Measurements from ENCODE around the gene XRCC3.

The XRCC3 gene

DNA sequence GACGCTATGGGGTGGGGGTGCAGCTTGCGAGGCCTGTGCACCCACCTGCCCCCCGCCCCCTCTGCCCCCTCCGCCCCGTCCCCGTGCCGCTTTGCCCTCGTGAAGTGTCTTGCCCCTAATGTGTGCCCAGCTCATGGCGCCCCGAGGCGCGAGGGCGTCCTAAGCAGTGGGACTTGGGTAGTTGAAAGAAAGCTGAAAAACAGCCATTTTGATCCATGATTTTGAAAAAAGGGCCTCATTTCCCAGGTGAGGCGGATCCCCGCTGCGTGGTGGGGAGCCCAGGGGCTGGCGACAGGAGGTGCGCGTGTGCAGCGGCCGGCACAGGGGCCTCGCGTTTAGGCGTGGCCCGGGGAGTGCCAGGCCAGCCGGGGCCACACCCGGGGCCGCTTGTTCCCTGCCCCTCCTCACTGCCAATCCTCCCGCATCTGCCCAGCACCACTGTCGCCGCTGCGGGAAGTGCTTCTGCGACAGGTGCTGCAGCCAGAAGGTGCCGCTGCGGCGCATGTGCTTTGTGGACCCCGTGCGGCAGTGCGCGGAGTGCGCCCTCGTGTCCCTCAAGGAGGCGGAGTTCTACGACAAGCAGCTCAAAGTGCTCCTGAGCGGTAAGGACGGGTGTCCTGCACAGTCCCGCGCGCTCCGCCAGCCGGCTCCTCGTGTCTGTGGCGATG is 12.2 kb upstream of the XRCC3 start:
- in situ Hi-C loops (cut with MboI; ENCODE audit: low sequenced_read_pairs), result no loop called here

- in situ Hi-C loops (cut with MboI; ENCODE audit: low sequenced_read_pairs), result no loop called here
These were observed 11.2 kb upstream of the XRCC3 start for GRCh38 chr14:103726474-103726873.

DNA sequence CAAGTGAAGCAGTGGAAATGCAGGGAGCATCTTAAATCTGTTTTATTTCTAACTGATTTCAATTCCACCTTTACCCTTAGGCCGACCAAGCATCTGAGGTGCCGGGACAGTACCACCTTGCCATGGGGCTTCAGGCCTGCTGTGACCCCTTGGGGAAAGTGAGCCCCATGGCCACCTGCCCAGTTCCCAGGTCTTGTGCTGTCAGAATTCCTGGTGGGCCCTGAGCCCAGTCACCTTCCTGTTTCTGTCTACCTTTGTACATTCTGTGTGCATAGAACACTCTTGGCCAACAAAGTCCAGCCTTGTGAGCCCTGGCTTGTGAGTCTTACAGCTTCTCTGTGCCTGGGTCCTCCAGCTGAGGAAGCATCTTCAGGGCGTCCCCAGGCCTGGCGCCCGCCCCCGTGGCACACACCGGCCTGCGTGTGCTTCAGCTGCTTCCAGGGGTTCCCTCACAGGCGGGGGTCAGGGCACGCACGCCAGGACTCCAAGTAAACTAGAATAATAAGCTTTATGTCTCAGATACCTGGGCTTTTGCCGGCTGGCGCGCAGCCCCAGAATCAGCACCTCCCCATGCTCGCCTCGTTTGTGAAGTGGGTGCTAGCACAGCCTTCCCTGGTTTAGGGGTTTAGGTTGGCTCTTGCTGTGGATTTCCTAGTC is 10.6 kb upstream of the XRCC3 start:
- in situ Hi-C loops (cut with MboI; ENCODE audit: low sequenced_read_pairs), result no loop called here

GRCh38 chr14:103725001-103725682 is 9.9 kb upstream of the XRCC3 start:
- in situ Hi-C loops (cut with MboI; ENCODE audit: low sequenced_read_pairs), result no loop called here

DNA sequence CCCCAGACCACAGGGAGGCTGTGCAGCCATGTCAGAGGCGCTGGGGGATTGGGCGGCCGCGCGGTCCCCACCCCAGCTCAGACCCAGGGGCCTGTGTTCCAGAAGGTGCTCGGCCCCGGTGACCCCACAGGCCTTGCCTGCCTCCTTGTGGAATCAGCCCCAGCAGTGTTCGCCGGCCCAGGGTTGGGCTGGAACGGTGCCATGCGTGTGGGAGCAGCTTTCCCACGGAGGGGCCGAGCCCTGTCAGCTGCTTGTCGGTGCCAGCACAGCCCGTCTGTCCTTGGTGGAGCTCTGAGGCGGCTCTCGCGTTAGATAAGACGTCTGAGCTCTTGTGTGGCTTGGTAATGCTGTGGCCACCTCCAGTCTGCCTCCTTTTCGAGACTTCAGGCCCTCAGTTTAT is 8.9 kb upstream of the XRCC3 start:
- in situ Hi-C loops (cut with MboI; ENCODE audit: low sequenced_read_pairs), result no loop called here

DNA sequence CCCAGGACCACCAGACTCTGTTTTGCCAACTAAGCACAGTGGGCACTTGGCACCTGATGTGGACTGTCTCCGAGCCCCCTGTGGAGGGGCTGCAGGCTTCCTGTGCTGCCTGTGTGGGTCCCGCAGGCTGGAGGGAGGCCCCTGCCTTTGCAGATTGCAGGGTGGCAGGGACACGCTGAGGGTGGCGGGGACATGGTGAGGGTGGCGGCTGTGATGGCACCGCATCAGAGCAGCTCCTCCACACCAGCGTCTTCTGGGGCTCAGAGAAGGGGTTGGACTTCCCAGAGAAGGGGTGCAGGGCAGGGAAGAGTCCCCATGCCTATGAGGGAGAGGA is 8.5 kb upstream of the XRCC3 start:
- in situ Hi-C loops (cut with MboI; ENCODE audit: low sequenced_read_pairs), result no loop called here

- in situ Hi-C loops (cut with MboI; ENCODE audit: low sequenced_read_pairs), result no loop called here
These were observed 6.3 kb upstream of the XRCC3 start for GRCh38 chr14:103721334-103722120.

DNA sequence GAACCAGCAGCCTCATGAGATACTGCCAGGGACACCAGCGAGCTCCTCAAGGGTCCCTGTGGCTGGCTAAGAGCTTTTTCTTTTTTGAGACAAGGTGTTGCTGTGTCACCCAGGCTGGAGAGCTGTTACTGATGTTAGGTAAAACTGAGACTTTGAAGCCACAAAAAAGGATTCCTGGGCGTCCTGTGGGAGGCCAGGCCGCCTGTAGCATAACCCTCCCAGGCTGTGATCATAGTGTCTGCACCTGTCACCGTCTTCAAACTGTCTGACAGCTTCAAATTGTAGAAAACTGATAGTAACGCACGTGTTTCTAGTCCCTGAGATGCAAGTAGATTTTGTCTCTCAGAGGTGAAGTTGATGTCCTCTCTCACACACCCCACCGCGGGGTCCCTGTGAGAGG is 4.5 kb upstream of the XRCC3 start:
- in situ Hi-C loops (cut with MboI; ENCODE audit: low sequenced_read_pairs), result no loop called here

- in situ Hi-C loops (cut with MboI; ENCODE audit: low sequenced_read_pairs), result no loop called here
These were observed 3.3 kb upstream of the XRCC3 start for GRCh38 chr14:103718572-103718971.

DNA sequence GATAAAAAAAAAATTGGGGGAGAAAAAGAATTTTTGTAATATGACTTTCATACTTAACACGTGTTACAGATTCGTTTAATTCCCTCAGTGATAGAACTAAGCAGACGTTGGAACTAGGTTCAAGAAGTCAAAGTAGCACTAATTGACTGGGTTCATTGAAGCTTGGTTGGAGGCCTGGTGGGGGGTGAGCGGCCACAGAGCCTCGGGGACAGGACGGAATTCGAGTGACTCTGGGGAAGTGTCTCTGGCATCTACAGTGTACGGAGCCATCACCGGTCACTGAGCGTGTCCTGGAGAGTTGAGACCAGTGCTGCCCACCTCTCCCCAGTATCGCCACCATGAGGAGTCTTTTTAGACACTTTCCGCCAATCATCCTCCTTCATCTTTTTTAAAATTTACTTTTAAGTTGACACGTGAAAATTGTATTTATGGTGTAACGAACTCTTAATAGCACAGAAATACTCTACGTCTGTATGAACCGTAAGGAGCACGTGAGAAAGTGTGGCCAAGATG is 1.7 kb upstream of the XRCC3 start:
- in situ Hi-C loops (cut with MboI; ENCODE audit: low sequenced_read_pairs), result no loop called here

GRCh38 chr14:103716091-103716801 is 995 bp upstream of the XRCC3 start:
- in situ Hi-C loops (cut with MboI; ENCODE audit: low sequenced_read_pairs), result no loop called here

- in situ Hi-C loops (cut with MboI; ENCODE audit: low sequenced_read_pairs), result no loop called here
These were observed 1.1 kb downstream of the XRCC3 start for GRCh38 chr14:103714063-103714724.

GRCh38 chr14:103713304-103714062 is 1.8 kb downstream of the XRCC3 start:
- in situ Hi-C loops (cut with MboI; ENCODE audit: low sequenced_read_pairs), result no loop called here

- in situ Hi-C loops (cut with MboI; ENCODE audit: low sequenced_read_pairs), result no loop called here
These were observed 2.5 kb downstream of the XRCC3 start for GRCh38 chr14:103712633-103713247.

- in situ Hi-C loops (cut with MboI; ENCODE audit: low sequenced_read_pairs), result no loop called here
These were observed 3.5 kb downstream of the XRCC3 start for GRCh38 chr14:103711516-103712431.

DNA sequence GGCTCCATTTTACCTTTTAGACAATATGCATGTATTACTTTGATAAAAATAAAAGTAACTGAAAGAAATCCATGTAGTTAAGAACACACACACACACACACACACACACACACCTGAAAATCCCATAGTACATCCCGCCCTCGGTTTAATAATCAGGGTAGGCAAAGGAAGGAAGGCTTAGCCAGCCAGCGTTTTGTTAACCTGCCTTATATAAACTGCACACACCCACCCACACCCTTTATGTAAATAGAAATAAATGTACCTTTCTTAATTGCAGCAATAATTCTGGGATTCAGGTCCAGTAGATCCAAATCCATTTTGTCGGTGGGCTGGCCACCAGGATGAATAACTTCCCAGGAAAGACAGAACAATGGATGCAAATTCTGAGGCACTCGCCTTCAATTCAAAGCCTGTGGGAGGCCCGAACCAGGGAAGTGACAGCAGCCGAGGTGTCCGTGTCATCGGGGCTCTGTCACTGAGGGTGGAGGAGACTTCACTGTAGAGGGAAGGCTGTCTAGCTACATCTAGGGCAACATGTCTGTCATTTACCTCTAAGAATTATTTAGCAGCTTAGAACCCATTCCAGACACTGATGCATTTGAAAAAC is 4.4 kb downstream of the XRCC3 start:
- in situ Hi-C loops (cut with MboI; ENCODE audit: low sequenced_read_pairs), result no loop called here

DNA sequence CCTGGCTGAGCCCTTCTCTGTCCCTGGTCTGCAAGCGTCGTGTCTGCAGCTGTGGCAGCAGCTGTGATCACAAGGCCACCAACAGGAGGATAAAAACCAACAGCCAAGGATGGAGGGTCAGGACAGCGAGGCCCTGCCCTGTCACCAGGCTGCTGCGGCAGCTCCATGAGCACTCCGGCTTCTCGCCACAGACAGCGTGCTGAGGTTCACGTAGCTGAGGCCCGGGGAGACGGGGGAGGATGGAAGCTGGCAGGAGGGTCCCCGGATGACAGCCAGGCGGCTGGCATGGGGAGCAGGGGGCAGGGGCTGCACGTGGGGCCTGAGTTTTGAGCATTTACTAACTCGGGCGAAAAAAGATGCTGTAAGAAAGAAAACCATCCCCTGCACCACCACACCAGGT is 5.4 kb downstream of the XRCC3 start:
- in situ Hi-C loops (cut with MboI; ENCODE audit: low sequenced_read_pairs), result no loop called here

DNA sequence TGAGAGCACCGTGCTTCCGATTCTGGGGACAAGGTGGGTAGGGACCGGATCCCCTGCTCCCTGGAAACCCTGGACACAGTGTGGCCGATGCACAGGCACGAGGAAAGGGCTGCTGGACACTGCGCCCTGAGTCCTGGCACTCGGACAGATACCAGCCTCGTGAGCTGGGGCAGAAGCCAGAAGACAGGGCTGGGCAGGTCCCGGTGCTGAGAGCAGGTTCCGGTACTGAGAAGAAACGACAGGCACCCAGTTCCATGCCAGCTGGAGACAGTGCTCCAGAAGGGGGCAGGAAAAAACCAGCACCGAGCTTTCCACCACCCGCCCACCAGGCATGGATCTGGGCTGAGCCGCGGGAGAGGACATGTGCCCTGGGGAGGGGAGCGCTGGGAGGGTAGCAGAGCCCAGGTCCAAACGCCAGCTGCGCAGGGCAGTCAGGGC is 6.5 kb downstream of the XRCC3 start:
- in situ Hi-C loops (cut with MboI; ENCODE audit: low sequenced_read_pairs), result no loop called here
